SK-N-MC (cell line): ENCODE data around the gene WASHC4.

ENCODE experiments used
- DNase-seq: peaks from one replicate; pipeline ENCODE4 v3.0.0-alpha.2; 2011; ENCODE audit warnings: low read depth, low spot score
- H3K27ac ChIP-seq: fragments of 200-600 bp; sonication (generic); 2 replicates; pipeline ENCODE4 v1.5.1; 2016; ENCODE audit warnings: mixed run types
- H3K36me3 ChIP-seq: fragments of 200-600 bp; sonication (generic); 2 replicates; pipeline ENCODE4 v1.6.1; 2017; ENCODE audit warnings: antibody characterized with exemption, low read length, mixed read lengths; ENCODE audit not compliant: insufficient read depth
- H3K4me3 ChIP-seq: fragments of 200-600 bp; sonication (generic); 2 replicates; pipeline ENCODE4 v1.5.1; 2016
- H3K9ac ChIP-seq: fragments of 200-600 bp; sonication (generic); 2 replicates; pipeline ENCODE4 v1.8.0; 2017; ENCODE audit warnings: mixed run types, mixed read lengths; ENCODE audit not compliant: insufficient read length
- H3K9me3 ChIP-seq: fragments of 200-600 bp; sonication (generic); 2 replicates; pipeline ENCODE4 v1.6.1; 2017; ENCODE audit warnings: low read depth, mild to moderate bottlenecking, antibody characterized with exemption, low read length, moderate library complexity, mixed read lengths
- EZH2 ChIP-seq: fragments of 200-600 bp; sonication (generic); IDR thresholded peaks from one replicate; pipeline ENCODE4 v1.6.1; 2017; ENCODE audit warnings: antibody characterized with exemption
- FOXP2 ChIP-seq: optimal IDR thresholded peaks from 2 replicates; pipeline ENCODE3; 2011; ENCODE audit warnings: mild to moderate bottlenecking, moderate library complexity; ENCODE audit not compliant: insufficient read depth; ENCODE audit errors: extremely low read length, control extremely low read depth
- POLR2AphosphoS5 ChIP-seq: IDR thresholded peaks from 2 replicates; pipeline ENCODE4 v1.6.1; 2012; ENCODE audit warnings: mild to moderate bottlenecking, low read depth, low read length, borderline replicate concordance

WASHC4 gene

GRCh38 chr12:105200385-105200784 lies 92.9 kb downstream of the WASHC4 start:
- no peak overlapping the region for H3K4me3 ChIP-seq
- H3K9ac ChIP-seq: no peak overlapping the region
- no peaks in the 10 kb centered on the region for H3K9me3 ChIP-seq
- no peak for TF ChIP-seq EZH2
- no peak overlapping the region for H3K27ac ChIP-seq
- DNase-seq: no peak
- H3K36me3 ChIP-seq: peaks cover 1% of the 10 kb centered on the region; the same call in 1 of the 2 replicates

GRCh38 chr12:105201299-105201698 lies 93.8 kb downstream of the WASHC4 start:
- no peaks in the 10 kb centered on the region; the same call in 1 of the 2 replicates for H3K36me3 ChIP-seq
- no peaks in the 10 kb centered on the region for H3K9me3 ChIP-seq
- no peak overlapping the region for H3K9ac ChIP-seq
- H3K4me3 ChIP-seq: no peak overlapping the region
- DNase-seq: no peak
- no peak overlapping the region for H3K27ac ChIP-seq
- no peak for TF ChIP-seq EZH2
- TF ChIP-seq POLR2AphosphoS5: no peak

GRCh38 chr12:105202202-105202601 lies 94.7 kb downstream of the WASHC4 start:
- TF ChIP-seq FOXP2: no peak
- TF ChIP-seq POLR2AphosphoS5: no peak
- TF ChIP-seq EZH2: no peak
- DNase-seq: no peak
- H3K9me3 ChIP-seq: no peaks in the 10 kb centered on the region
- no peak overlapping the region for H3K4me3 ChIP-seq
- peaks cover 2% of the 10 kb centered on the region; the same call in 1 of the 2 replicates for H3K36me3 ChIP-seq
- no peak overlapping the region for H3K9ac ChIP-seq
- no peak overlapping the region for H3K27ac ChIP-seq

- TF ChIP-seq FOXP2: no peak
- Histone ChIP-seq H3K36me3 (peaks cover 2% of the 10 kb centered on the region; the same call in 1 of the 2 replicates), H3K9ac (no peak overlapping the region), H3K4me3 (no peak overlapping the region), H3K27ac (no peak overlapping the region), H3K9me3 (no peaks in the 10 kb centered on the region)
- DNase-seq: no peak
Observed at GRCh38 chr12:105204127-105204526, 96.6 kb downstream of the WASHC4 start.

- no peak for DNase-seq
- TF ChIP-seq EZH2 (no peak), FOXP2 (no peak), POLR2AphosphoS5 (no peak)
- no peak overlapping the region for H3K27ac ChIP-seq
- H3K36me3 ChIP-seq: peaks cover 2% of the 10 kb centered on the region; the same call in 1 of the 2 replicates
- no peak overlapping the region for H3K4me3 ChIP-seq
- no peaks in the 10 kb centered on the region for H3K9me3 ChIP-seq
- H3K9ac ChIP-seq: no peak overlapping the region
Observed at GRCh38 chr12:105204916-105205315, 97.4 kb downstream of the WASHC4 start.

GRCh38 chr12:105205322-105206048 lies 98.0 kb downstream of the WASHC4 start:
- Histone ChIP-seq H3K27ac (no peak overlapping the region), H3K4me3 (no peak overlapping the region), H3K36me3 (peaks cover 2% of the 10 kb centered on the region; the same call in 1 of the 2 replicates), H3K9ac (no peak overlapping the region), H3K9me3 (no peaks in the 10 kb centered on the region)
- TF ChIP-seq EZH2 (no peak), POLR2AphosphoS5 (no peak), FOXP2 (no peak)
- DNase-seq: no peak

GRCh38 chr12:105206686-105207374 lies 99.3 kb downstream of the WASHC4 start:
- Histone ChIP-seq H3K36me3 (peaks cover 2% of the 10 kb centered on the region; the same call in 1 of the 2 replicates), H3K4me3 (no peak overlapping the region), H3K9me3 (no peaks in the 10 kb centered on the region), H3K9ac (no peak overlapping the region), H3K27ac (no peak overlapping the region)
- DNase-seq: no peak
- TF ChIP-seq EZH2: no peak
- TF ChIP-seq POLR2AphosphoS5: no peak
- no peak for TF ChIP-seq FOXP2

- H3K9me3 ChIP-seq: no peaks in the 10 kb centered on the region
- H3K4me3 ChIP-seq: no peak overlapping the region
- H3K27ac ChIP-seq: no peak overlapping the region
- no peak for DNase-seq
- H3K9ac ChIP-seq: no peak overlapping the region
- TF ChIP-seq EZH2: no peak
- TF ChIP-seq FOXP2: no peak
- TF ChIP-seq POLR2AphosphoS5: no peak
- peaks cover 2% of the 10 kb centered on the region; the same call in 1 of the 2 replicates for H3K36me3 ChIP-seq
Observed at GRCh38 chr12:105209091-105209490, 101.6 kb downstream of the WASHC4 start.

GRCh38 chr12:105212438-105212837 lies 104.9 kb downstream of the WASHC4 start:
- H3K9me3 ChIP-seq: no peaks in the 10 kb centered on the region
- no peak for DNase-seq
- H3K4me3 ChIP-seq: no peak overlapping the region
- TF ChIP-seq FOXP2: no peak
- no peak for TF ChIP-seq POLR2AphosphoS5
- no peak for TF ChIP-seq EZH2
- H3K9ac ChIP-seq: no peak overlapping the region
- H3K27ac ChIP-seq: no peak overlapping the region
- H3K36me3 ChIP-seq: peaks cover 10% of the 10 kb centered on the region; the same call in 1 of the 2 replicates
